ENCODE measurements around the gene PHLPP2. TPM values are rescaled to one million over a fixed set of nuclear protein-coding genes. Genes with fewer than 3 reads are reported as not detected.
A peak's percentile ranks its signal among the peaks of the same experiment; 100 is the strongest.

PHLPP2 gene
- total RNA-seq, 6 experiments from 2014 or later: 11.5 to 14.4 (median 12.9) TPM

DNA sequence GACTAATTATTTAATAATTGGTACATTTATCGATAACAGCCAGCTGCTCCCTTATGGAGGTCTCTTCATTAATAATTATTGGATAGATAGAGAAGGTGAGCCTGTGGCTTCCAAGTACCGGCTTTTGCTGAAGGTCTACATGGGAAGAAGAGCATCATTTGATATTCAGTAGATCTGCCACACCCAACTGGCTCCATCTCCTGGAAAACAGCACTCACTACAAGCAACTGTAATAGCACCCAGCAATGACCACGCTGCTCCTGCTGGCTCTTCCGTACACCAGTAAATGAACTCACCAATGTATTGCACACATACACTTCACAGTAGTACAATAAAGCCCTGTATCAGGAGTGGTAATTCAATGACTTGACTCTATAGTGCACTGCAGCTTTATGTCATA, 79.1 kb downstream of the PHLPP2 start:
- peaks cover 11% of the 10 kb centered on the region for H3K36me3 Mint-ChIP-seq (ENCODE audit: low read depth)
- peak; percentile 13 for DNase-seq
- no peaks in the 10 kb centered on the region for H3K27me3 Mint-ChIP-seq (ENCODE audit: insufficient read depth)
- H3K4me3 Mint-ChIP-seq: no peak overlapping the region
- H3K9me3 Mint-ChIP-seq: no peaks in the 10 kb centered on the region
- TF ChIP-seq CTCF (IDR thresholded peaks at IDR 0.05): peak; percentile 62; the same call in 1 of the 2 replicates
- no peak overlapping the region for H3K27ac Mint-ChIP-seq
- peaks cover 14% of the 10 kb centered on the region for H3K4me1 Mint-ChIP-seq (ENCODE audit: low read depth)

DNA sequence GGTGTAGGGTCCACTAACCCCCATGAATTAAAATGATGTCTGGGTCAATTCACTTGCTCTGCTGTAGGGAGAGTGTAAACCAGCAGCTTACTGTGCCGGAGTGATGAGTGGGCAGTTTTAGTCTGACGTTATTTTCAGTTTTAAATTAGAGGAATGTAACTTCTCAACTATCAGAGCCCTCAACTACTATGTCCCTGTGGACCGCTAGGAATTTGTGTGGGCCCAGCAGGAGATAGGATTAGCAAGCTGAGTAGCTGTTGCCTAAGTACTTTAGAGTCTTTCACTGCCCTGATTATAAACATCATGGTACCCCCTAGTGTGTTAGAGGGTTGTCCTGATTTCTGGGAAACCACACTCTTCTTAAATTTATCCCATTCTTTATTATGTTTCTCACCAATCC, 87.1 kb downstream of the PHLPP2 start:
- TF ChIP-seq CTCF (IDR thresholded peaks at IDR 0.05): no peak
- no peak overlapping the region for H3K4me3 Mint-ChIP-seq
- H3K4me1 Mint-ChIP-seq (ENCODE audit: low read depth): no peaks in the 10 kb centered on the region; the same call in 1 of the 2 replicates
- H3K36me3 Mint-ChIP-seq (ENCODE audit: low read depth): peaks cover 4% of the 10 kb centered on the region; the same call in 1 of the 2 replicates
- H3K9me3 Mint-ChIP-seq: no peaks in the 10 kb centered on the region
- DNase-seq: peak; percentile 49
- peak overlapping the region; percentile 2; the same call in 1 of the 2 replicates for H3K27ac Mint-ChIP-seq
- H3K27me3 Mint-ChIP-seq (ENCODE audit: insufficient read depth): peaks cover 1% of the 10 kb centered on the region

DNA sequence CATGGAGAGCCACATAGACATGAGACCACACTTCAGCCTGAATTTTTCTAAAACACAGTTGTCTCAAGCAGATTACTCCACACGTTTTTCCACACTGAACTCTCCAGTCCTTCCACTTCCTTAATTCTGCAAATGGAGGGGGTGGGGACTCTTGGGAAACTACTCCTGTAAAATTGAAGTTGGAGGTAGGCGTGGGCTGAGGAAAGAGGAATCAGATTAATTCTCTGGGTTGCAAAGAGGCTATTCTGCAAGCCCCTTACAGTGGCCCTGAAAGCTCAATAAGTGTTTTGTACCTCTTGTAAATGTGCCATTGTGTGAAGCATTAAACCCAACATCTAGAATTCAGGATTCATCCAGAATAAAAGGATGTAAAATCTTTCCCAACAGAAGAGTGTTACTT, 88.9 kb downstream of the PHLPP2 start:
- Mint-ChIP-seq H3K4me3 (no peak overlapping the region), H3K36me3 (ENCODE audit: low read depth) (peaks cover 4% of the 10 kb centered on the region; the same call in 1 of the 2 replicates), H3K27ac (no peak overlapping the region), H3K4me1 (ENCODE audit: low read depth) (no peaks in the 10 kb centered on the region; the same call in 1 of the 2 replicates), H3K27me3 (ENCODE audit: insufficient read depth) (peaks cover 3% of the 10 kb centered on the region), H3K9me3 (no peaks in the 10 kb centered on the region)
- TF ChIP-seq CTCF (IDR thresholded peaks at IDR 0.05): no peak
- DNase-seq: no peak

GRCh38 chr16:71631776-71632175, 92.7 kb downstream of the PHLPP2 start:
- Mint-ChIP-seq H3K27ac (no peak overlapping the region), H3K36me3 (ENCODE audit: low read depth) (no peaks in the 10 kb centered on the region), H3K4me1 (ENCODE audit: low read depth) (no peaks in the 10 kb centered on the region), H3K4me3 (no peak overlapping the region), H3K27me3 (ENCODE audit: insufficient read depth) (peaks cover 20% of the 10 kb centered on the region), H3K9me3 (no peaks in the 10 kb centered on the region)
- no peak for DNase-seq
- TF ChIP-seq CTCF (IDR thresholded peaks at IDR 0.05): no peak

- DNase-seq: no peak
- no peaks in the 10 kb centered on the region for H3K9me3 Mint-ChIP-seq
- no peak overlapping the region for H3K4me3 Mint-ChIP-seq
- no peaks in the 10 kb centered on the region for H3K36me3 Mint-ChIP-seq (ENCODE audit: low read depth)
- H3K27ac Mint-ChIP-seq: no peak overlapping the region
- peaks cover 22% of the 10 kb centered on the region for H3K27me3 Mint-ChIP-seq (ENCODE audit: insufficient read depth)
- TF ChIP-seq CTCF (IDR thresholded peaks at IDR 0.05): no peak
- no peaks in the 10 kb centered on the region for H3K4me1 Mint-ChIP-seq (ENCODE audit: low read depth)
Measured at GRCh38 chr16:71630808-71631207, 93.7 kb downstream of the PHLPP2 start.
